ENCODE data around the gene BCL2L15.
A peak's percentile ranks its signal among the peaks of the same experiment; 100 is the strongest.

Gene BCL2L15

DNA sequence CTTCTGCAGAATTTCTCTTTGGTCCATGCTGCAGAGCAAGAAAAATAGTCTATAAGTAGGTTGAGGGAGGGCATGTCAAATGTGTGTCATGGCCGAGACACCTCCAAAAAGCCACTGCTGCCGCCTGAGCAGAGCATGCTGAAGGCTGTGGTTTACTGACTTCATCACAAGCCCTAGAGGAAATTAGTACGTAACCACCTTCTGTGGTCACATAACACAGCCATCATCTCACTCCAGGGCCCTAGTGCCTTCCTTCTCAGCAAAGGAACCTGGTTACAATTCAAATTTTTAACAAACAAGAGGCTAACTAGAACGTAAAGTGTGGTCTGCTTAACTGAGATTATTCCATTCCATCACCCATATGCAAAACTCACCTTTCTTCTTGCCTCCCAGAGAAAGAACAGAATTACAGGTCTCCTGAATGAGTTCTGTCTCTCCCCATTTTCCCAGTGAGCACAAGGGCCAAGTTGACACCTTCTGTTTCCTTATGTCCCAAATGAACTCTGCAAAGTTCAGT is 15.7 kb downstream of the BCL2L15 start, which contains the start of gene PTPN22:
Gene PTPN22, minus strand, starts transcription at position 116 of the 517 bp plus-strand sequence.
- peaks cover 0 to 2% (median 0%) of the 10 kb centered on the region in 11 experiments; a peak in 2 of 22 replicates for H3K36me3 ChIP-seq
- H3K4me2 ChIP-seq: peak within 1 kb of the TSS; percentile 72 to 89 (median 84)
- H3K4me3 ChIP-seq: peak within 1 kb of the TSS; percentile 35 to 68 (median 56); a peak in 19 of 20 replicates
- peak within 1 kb of the TSS; percentile 45 to 68 (median 59) for H3K9ac ChIP-seq
- H3K27me3 ChIP-seq: no peaks in the 10 kb centered on the region
- TF ChIP-seq Cebpa-rat (IDR thresholded peaks at IDR 0.05): no peak; a peak in 1 of 22 replicates
- peaks cover 53 to 92% (median 74%) of the 10 kb centered on the region in 10 experiments for H3K4me1 ChIP-seq
- no peaks in the 10 kb centered on the region for H3K9me3 ChIP-seq (replicated peaks in 1 of 11)
- no peaks in the 10 kb centered on the region for H4K20me1 ChIP-seq
- H3K27ac ChIP-seq: peak within 1 kb of the TSS; percentile 51 to 83 (median 75); a peak in 21 of 22 replicates

DNA sequence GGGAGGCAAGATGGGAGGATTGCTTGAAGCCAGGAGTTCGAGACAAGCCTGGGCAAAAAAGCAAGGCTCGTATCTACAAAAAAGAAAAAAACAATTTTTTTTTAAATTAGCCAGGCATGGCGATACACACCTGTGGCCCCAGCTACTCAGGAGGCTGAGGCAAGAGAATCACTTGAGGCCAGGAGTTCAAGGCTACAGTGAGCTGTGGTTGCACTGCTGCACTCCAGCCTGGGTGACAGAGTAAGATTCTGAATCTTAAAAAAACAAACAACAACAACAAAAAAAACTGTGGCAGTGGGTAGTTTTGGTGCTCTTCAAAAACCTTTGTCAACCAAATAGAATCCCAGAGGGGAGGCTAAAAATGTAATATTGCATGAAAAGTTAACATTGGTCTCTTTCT is 16.6 kb downstream of the BCL2L15 start:
- H3K27ac ChIP-seq: peak overlapping the region; percentile 34 to 83 (median 75); a peak in 21 of 22 replicates
- H3K9me3 ChIP-seq (replicated peaks in 1 of 11): no peaks in the 10 kb centered on the region
- H3K9ac ChIP-seq: peak overlapping the region; percentile 27 to 68 (median 59); a peak in 18 of 22 replicates
- H4K20me1 ChIP-seq: no peaks in the 10 kb centered on the region
- no peak for TF ChIP-seq Cebpa-rat (IDR thresholded peaks at IDR 0.05)
- peak overlapping the region; percentile 35 to 68 (median 56); a peak in 18 of 20 replicates for H3K4me3 ChIP-seq
- H3K4me1 ChIP-seq: peaks cover 49 to 85% (median 71%) of the 10 kb centered on the region in 10 experiments
- peaks cover 0 to 5% (median 0%) of the 10 kb centered on the region in 11 experiments; a peak in 3 of 22 replicates for H3K36me3 ChIP-seq
- peak overlapping the region; percentile 72 to 89 (median 84) for H3K4me2 ChIP-seq
- H3K27me3 ChIP-seq: no peaks in the 10 kb centered on the region

DNA sequence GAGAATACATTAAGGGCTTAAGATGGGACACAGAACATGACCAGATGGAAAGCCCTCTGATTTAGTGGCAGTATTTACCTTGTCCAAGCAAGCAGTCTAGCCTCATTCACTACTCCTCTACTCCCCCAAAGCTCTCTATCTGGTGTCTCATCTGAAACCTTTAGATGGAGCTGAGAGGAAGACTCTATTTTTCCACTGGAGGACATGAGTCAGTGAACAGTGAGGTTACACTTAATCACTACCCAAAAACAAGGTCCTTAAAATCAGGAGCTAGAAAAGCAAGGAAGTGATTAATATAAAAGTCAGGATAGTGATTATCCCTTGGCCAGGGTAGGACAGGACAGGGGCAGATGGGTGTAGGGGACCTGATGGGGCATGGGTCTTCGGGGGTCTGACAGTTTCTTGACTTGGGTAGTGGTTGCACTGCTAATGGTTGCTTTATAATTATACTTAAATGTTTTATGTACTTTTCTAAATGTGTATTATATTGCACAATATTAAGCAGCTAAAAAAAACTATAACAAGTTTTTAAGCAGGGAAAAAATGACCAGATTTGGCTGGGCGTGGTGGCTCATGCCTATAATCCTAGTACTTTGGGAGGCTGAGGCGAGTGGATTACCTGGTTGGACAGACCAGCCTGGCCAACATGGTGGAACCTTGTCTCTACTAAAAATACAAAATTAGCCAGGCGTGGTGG is 18.8 kb downstream of the BCL2L15 start:
- Histone ChIP-seq H4K20me1 (no peaks in the 10 kb centered on the region), H3K9me3 (replicated peaks in 1 of 11) (no peaks in the 10 kb centered on the region), H3K4me3 (no peak overlapping the region), H3K4me1 (peaks cover 30 to 62% (median 50%) of the 10 kb centered on the region in 10 experiments), H3K27ac (peak overlapping the region in 2 of 11 experiments; percentile 23 to 25; a peak in 3 of 22 replicates), H3K36me3 (peaks cover 0 to 17% (median 0%) of the 10 kb centered on the region in 11 experiments; a peak in 5 of 22 replicates), H3K9ac (peak overlapping the region in 1 of 11 experiments; percentile 23; a peak in 1 of 22 replicates), H3K27me3 (no peaks in the 10 kb centered on the region), H3K4me2 (peak overlapping the region in 7 of 11 experiments; percentile 11 to 89 (median 84); a peak in 12 of 22 replicates)
- TF ChIP-seq Cebpa-rat (IDR thresholded peaks at IDR 0.05): peak in 6 of 11 experiments; percentile 16 to 79 (median 38); a peak in 5 of 22 replicates

DNA sequence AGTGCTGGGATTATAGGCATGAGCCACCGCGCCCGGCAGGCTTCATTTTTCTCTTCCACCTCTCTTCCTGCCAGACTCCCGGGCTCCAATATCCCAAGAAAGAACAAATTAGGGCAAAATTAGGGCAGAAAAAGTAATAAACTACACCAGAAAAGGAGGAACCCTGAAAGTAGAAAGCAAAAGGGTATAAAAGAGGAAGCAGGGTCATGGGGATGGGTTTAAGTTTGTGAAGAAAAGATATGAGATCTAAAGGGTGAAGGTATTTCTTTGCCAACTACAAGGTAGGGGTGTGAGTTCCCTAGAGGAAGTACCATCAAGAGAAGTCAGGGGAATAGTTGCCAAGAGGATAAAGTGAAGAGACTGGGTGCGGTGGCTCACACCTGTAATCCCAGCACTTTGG is 25.7 kb downstream of the BCL2L15 start:
- peaks cover 0 to 50% (median 0%) of the 10 kb centered on the region in 11 experiments; a peak in 8 of 22 replicates for H3K36me3 ChIP-seq

DNA sequence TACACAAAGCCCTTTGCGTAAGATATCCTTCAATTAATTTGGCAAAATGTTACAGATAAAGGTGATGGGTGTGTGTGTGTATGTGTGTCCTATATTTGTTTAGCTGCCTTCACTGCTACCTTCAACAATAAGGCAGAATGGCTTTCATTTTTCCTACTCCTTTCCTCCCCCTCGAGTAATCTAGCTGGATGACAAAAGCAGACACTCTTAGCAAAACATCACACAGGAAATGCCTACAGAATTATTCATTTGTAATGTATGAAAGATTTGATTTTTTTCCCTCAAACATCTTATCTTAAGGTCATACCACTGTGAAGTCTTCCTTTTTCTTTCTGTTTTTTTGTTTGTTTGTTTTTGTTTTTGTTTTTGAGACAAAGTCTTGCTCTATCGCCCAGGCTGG is 26.5 kb downstream of the BCL2L15 start:
- H3K27me3 ChIP-seq: no peaks in the 10 kb centered on the region
- no peaks in the 10 kb centered on the region for H4K20me1 ChIP-seq
- TF ChIP-seq Cebpa-rat (IDR thresholded peaks at IDR 0.05): no peak
- no peak overlapping the region for H3K4me3 ChIP-seq
- H3K9me3 ChIP-seq (replicated peaks in 1 of 11): 0 out of 22 replicates have a peak, but pooled peaks cover 0 to 4% (median 0%) of the 10 kb centered on the region in 11 experiments
- peaks cover 18 to 49% (median 37%) of the 10 kb centered on the region in 10 experiments for H3K4me1 ChIP-seq
- peaks cover 0 to 54% (median 3%) of the 10 kb centered on the region in 11 experiments; a peak in 12 of 22 replicates for H3K36me3 ChIP-seq
- no peak overlapping the region for H3K9ac ChIP-seq
- H3K4me2 ChIP-seq: peak overlapping the region in 8 of 11 experiments; percentile 2 to 95 (median 76); a peak in 11 of 22 replicates
- peak overlapping the region in 2 of 11 experiments; percentile 3 to 6; a peak in 1 of 22 replicates for H3K27ac ChIP-seq

More for the DNA sequence above, 25.7 kb downstream of the BCL2L15 start:
- Histone ChIP-seq H4K20me1 (no peaks in the 10 kb centered on the region), H3K27me3 (no peaks in the 10 kb centered on the region), H3K4me2 (peak overlapping the region in 7 of 11 experiments; percentile 2 to 95 (median 85); a peak in 11 of 22 replicates), H3K9ac (no peak overlapping the region), H3K27ac (no peak overlapping the region), H3K4me3 (no peak overlapping the region), H3K9me3 (replicated peaks in 1 of 11) (0 out of 22 replicates have a peak, but pooled peaks cover 0 to 4% (median 0%) of the 10 kb centered on the region in 11 experiments), H3K4me1 (peaks cover 18 to 49% (median 37%) of the 10 kb centered on the region in 10 experiments)
- TF ChIP-seq Cebpa-rat (IDR thresholded peaks at IDR 0.05): no peak

DNA sequence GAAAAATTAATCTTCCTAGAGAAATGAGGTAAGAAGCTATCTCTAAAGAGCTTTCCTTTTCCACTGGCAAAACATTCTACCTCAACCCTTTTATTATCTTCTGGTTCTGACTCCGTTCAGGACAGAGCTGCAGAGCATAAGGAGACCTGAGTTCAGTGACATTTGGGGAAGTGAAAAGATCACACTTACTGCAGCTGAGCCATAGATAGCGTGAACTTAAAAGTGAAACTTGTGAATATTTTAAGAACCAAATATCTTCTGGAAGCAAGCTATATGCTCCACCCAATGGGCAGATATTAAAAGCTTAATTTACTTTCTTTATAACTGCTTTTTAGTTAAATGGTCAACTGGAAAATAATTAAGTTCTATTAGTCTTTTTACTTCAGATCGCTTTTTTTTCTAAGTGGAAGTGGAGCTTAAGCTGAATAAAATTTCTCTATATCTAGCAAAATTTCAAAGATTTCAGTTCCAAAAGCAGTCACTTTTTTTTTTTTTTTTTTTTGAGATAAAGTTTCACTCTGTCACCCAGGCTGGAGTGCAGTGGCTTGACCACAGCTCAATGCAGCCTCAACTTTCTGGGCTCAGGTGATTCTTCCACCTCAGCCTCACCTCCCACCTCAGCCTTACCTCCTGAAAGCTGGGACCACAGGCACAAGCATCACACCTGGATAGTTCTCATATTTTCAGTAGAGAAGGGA is 27.8 kb downstream of the BCL2L15 start:
- H3K9ac ChIP-seq: peak overlapping the region in 9 of 11 experiments; percentile 14 to 64 (median 42); a peak in 13 of 22 replicates
- H3K27me3 ChIP-seq: no peaks in the 10 kb centered on the region
- H4K20me1 ChIP-seq: no peaks in the 10 kb centered on the region
- no peak for TF ChIP-seq Cebpa-rat (IDR thresholded peaks at IDR 0.05)
- H3K27ac ChIP-seq: peak overlapping the region in 9 of 11 experiments; percentile 6 to 52 (median 38); a peak in 15 of 22 replicates
- peaks cover 0 to 4% (median 0%) of the 10 kb centered on the region in 11 experiments; a peak in 1 of 22 replicates for H3K9me3 ChIP-seq (replicated peaks in 1 of 11)
- H3K4me2 ChIP-seq: peak overlapping the region; percentile 65 to 95 (median 83)
- peaks cover 0 to 65% (median 15%) of the 10 kb centered on the region in 11 experiments; a peak in 14 of 22 replicates for H3K36me3 ChIP-seq
- peaks cover 18 to 49% (median 37%) of the 10 kb centered on the region in 10 experiments for H3K4me1 ChIP-seq
- peak overlapping the region in 8 of 10 experiments; percentile 19 to 43 (median 40); a peak in 13 of 20 replicates for H3K4me3 ChIP-seq

DNA sequence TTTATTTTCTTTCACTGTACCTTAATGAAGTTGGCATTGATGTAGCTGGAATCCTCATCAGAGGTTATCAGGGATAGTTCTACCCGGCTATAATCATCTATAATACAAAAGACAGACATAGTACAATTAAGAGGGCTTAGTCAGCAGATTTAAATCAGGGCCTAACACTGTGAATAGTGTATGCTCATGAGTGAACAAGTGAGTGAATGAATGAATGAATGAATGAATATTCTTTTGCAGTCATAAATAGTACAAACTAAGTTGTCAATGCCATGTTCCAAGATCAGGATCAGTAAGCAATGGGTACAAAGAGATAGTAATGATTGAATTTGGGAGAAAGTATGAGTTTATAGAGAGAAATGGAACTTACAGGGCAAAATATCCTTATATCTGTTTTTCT is 28.4 kb downstream of the BCL2L15 start:
- Histone ChIP-seq H3K27me3 (no peaks in the 10 kb centered on the region), H3K9me3 (replicated peaks in 1 of 11) (peaks cover 0 to 10% (median 0%) of the 10 kb centered on the region in 11 experiments; a peak in 1 of 22 replicates), H3K4me2 (peak overlapping the region; percentile 65 to 95 (median 83); a peak in 21 of 22 replicates), H3K9ac (peak overlapping the region in 5 of 11 experiments; percentile 31 to 64 (median 52); a peak in 4 of 22 replicates), H4K20me1 (no peaks in the 10 kb centered on the region), H3K27ac (peak overlapping the region in 7 of 11 experiments; percentile 17 to 52 (median 24); a peak in 6 of 22 replicates), H3K36me3 (peaks cover 0 to 65% (median 15%) of the 10 kb centered on the region in 11 experiments; a peak in 14 of 22 replicates), H3K4me1 (peaks cover 18 to 49% (median 37%) of the 10 kb centered on the region in 10 experiments), H3K4me3 (peak overlapping the region in 1 of 10 experiments; percentile 43; a peak in 1 of 20 replicates)
- no peak for TF ChIP-seq Cebpa-rat (IDR thresholded peaks at IDR 0.05)

DNA sequence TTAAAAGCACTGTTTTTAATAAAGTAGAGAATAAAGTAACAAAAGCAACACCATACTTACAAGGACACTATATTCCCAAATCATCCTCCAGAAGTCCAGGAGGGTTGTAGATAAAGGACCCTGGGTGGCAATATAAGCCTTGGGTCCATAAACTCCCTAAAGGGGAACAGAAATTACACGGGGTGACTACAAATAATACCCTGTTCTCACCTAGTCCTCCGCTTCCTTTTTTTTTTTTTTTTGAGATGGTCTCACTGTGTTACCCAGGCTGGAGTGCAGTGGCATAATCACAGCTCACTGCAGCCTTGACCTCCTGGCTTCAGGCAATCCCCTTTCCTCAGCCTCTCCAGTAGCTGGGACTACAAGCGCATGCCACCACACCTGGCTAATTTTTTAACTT is 29.0 kb downstream of the BCL2L15 start:
- TF ChIP-seq Cebpa-rat (IDR thresholded peaks at IDR 0.05): no peak

More for the DNA sequence above, 29.0 kb downstream of the BCL2L15 start:
- Histone ChIP-seq H3K27ac (no peak overlapping the region), H3K36me3 (peaks cover 0 to 65% (median 15%) of the 10 kb centered on the region in 11 experiments; a peak in 14 of 22 replicates), H3K9me3 (replicated peaks in 1 of 11) (peaks cover 0 to 10% (median 0%) of the 10 kb centered on the region in 11 experiments; a peak in 1 of 22 replicates), H3K4me1 (peaks cover 18 to 49% (median 37%) of the 10 kb centered on the region in 10 experiments), H3K27me3 (no peaks in the 10 kb centered on the region), H3K4me3 (no peak overlapping the region), H3K4me2 (peak overlapping the region in 6 of 11 experiments; percentile 73 to 95 (median 86); a peak in 8 of 22 replicates), H3K9ac (no peak overlapping the region), H4K20me1 (no peaks in the 10 kb centered on the region)

Data from BLaER1 treated with 17β-estradiol and CSF1 and Interleukin-3, amounts not matched to agents 10 nM and 100 nM (cell line).